HepG2 (cell line): ENCODE results near the gene OR1F1. TPM values are rescaled to one million over a fixed set of nuclear protein-coding genes. Genes with fewer than 3 reads are reported as not detected.

Source experiments
- BRF2 ChIP-seq: sonication (generic); formaldehyde crosslinking; IDR thresholded peaks from 2 replicates; pipeline ENCODE4 v1.8.1; 2022; ENCODE audit warnings: mild to moderate bottlenecking, missing genetic modification reagents
- CCAR2 ChIP-seq: fragments of 200-400 bp; formaldehyde crosslinking; optimal IDR thresholded peaks from 2 replicates; pipeline ENCODE3; 2018; ENCODE audit warnings: low read depth, mild to moderate bottlenecking, low read length, moderate library complexity
- CEBPG ChIP-seq: IDR thresholded peaks from 2 replicates; pipeline ENCODE4 v1.6.1; 2016
- FOXA1 ChIP-seq, 2 experiments: fragments of 450-650 bp in 1 of 2; sonication (generic) in 1 of 2; formaldehyde crosslinking in 1 of 2; IDR thresholded peaks; 2 replicates each; pipeline versions ENCODE4 v1.4.0 to v1.6.1; 2016 to 2020; ENCODE audit warnings: missing genetic modification reagents in 1 of 2
- FOXO1 ChIP-seq: sonication (generic); formaldehyde crosslinking; IDR thresholded peaks from 2 replicates; pipeline ENCODE4 v1.4.0; 2020; ENCODE audit warnings: missing genetic modification reagents
- HDAC2 ChIP-seq: sonication (generic); formaldehyde crosslinking; IDR thresholded peaks from 2 replicates; pipeline ENCODE4 v1.4.0; 2020; ENCODE audit warnings: missing genetic modification reagents
- HOXD1 ChIP-seq: sonication (generic); formaldehyde crosslinking; IDR thresholded peaks from 2 replicates; pipeline ENCODE4 v1.5.0; 2020; ENCODE audit warnings: missing genetic modification reagents
- KLF13 ChIP-seq: sonication (generic); formaldehyde crosslinking; IDR thresholded peaks from 2 replicates; pipeline ENCODE4 v1.4.0; 2020; ENCODE audit warnings: mild to moderate bottlenecking, missing genetic modification reagents
- MTF2 ChIP-seq: sonication (generic); formaldehyde crosslinking; IDR thresholded peaks from 2 replicates; pipeline ENCODE4 v1.5.0; 2020; ENCODE audit warnings: missing genetic modification reagents, borderline replicate concordance
- PBX3 ChIP-seq: sonication (generic); formaldehyde crosslinking; IDR thresholded peaks from 2 replicates; pipeline ENCODE4 v1.8.1; 2023; ENCODE audit warnings: missing genetic modification reagents, inconsistent platforms, borderline replicate concordance
- STAT6 ChIP-seq: sonication (generic); formaldehyde crosslinking; IDR thresholded peaks from 2 replicates; pipeline ENCODE4 v1.4.0; 2020; ENCODE audit warnings: missing genetic modification reagents, mild to moderate bottlenecking, borderline replicate concordance
- TRAFD1 ChIP-seq: sonication (generic); formaldehyde crosslinking; IDR thresholded peaks from 2 replicates; pipeline ENCODE4 v1.5.1; 2020; ENCODE audit warnings: missing genetic modification reagents, mild to moderate bottlenecking, borderline replicate concordance
- ZKSCAN1 ChIP-seq: fragments of 150-350 bp; IDR thresholded peaks from 2 replicates; pipeline ENCODE4 v1.6.1; 2014; ENCODE audit warnings: low read length
- ZNF205 ChIP-seq: IDR thresholded peaks from 2 replicates; pipeline ENCODE4 v1.6.1; 2018; ENCODE audit warnings: missing biosample characterization, missing genetic modification reagents
- ZNF558 ChIP-seq: sonication (generic); formaldehyde crosslinking; IDR thresholded peaks from 2 replicates; pipeline ENCODE4 v1.9.0; 2022; ENCODE audit warnings: mild to moderate bottlenecking, missing genetic modification reagents, borderline replicate concordance
- ZNF691 ChIP-seq: sonication (generic); formaldehyde crosslinking; IDR thresholded peaks from 2 replicates; pipeline ENCODE4 v1.4.0; 2020; ENCODE audit warnings: missing genetic modification reagents, low read depth, mild to moderate bottlenecking, borderline replicate concordance
- ZNF772 ChIP-seq: sonication (generic); formaldehyde crosslinking; IDR thresholded peaks from 2 replicates; pipeline ENCODE4 v1.5.0; 2020; ENCODE audit warnings: mild to moderate bottlenecking, missing genetic modification reagents
- polyA plus RNA-seq, 8 experiments: library from polyadenylated mRNA; depleted of rRNA in 3 of 8; stranded (reverse) in 7 of 8; unstranded in 1 of 8; fragments of >200 nt; fragmentation: Illumina TruSeq in 4 of 8; extraction: Trizol in 4 of 8; gene quantifications; 2 replicates each; pipeline versions ENCODE4 v1.2.1 to v1.2.3, GENCODE V29; 2011 to 2016; ENCODE audit warnings: low read depth in 4 of 8, missing spikeins in 1 of 8, mixed read lengths in 1 of 8; ENCODE audit not compliant: insufficient read depth in 1 of 8
- total RNA-seq, 5 experiments: library from RNA; depleted of rRNA; stranded (reverse); fragments of >200 nt; fragmentation: Illumina TruSeq; extraction: Trizol; gene quantifications; 2 replicates each; pipeline ENCODE4 v1.2.3, GENCODE V29; 2016; ENCODE audit warnings: low read depth in 1 of 5
- TF ChIP-seq, protein P1 (sequence below): conservative IDR thresholded peaks from 2 replicates; pipeline ENCODE4 v1.6.1; 2018; ENCODE audit warnings: missing genetic modification reagents

OR1F1 gene
- total and polyA plus RNA-seq, 2 of the 13 experiments (the other 11 are each of a cell fraction or from before 2014, with no cell fraction given), result 0.90 TPM; not detected in 1

- no peak for TF ChIP-seq PBX3
- TF ChIP-seq HOXD1 (CRISPR knock-in tag), result no peak
- TF ChIP-seq MTF2 (CRISPR knock-in tag), result peak; percentile 95; the same call in 1 of the 2 replicates
- peak; percentile 72; the same call in 1 of the 2 replicates for TF ChIP-seq FOXO1 (CRISPR knock-in tag)
- TF ChIP-seq, protein P1, sequence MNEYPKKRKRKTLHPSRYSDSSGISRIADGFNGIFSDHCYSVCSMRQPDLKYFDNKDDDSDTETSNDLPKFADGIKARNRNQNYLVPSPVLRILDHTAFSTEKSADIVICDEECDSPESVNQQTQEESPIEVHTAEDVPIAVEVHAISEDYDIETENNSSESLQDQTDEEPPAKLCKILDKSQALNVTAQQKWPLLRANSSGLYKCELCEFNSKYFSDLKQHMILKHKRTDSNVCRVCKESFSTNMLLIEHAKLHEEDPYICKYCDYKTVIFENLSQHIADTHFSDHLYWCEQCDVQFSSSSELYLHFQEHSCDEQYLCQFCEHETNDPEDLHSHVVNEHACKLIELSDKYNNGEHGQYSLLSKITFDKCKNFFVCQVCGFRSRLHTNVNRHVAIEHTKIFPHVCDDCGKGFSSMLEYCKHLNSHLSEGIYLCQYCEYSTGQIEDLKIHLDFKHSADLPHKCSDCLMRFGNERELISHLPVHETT (CRISPR knock-in tag), result 0 out of 2 replicates have a peak, but pooled peaks have one; percentile 19
- no peak for TF ChIP-seq CCAR2
- TF ChIP-seq HDAC2, result peak; percentile 61
- TF ChIP-seq ZNF558 (CRISPR knock-in tag), result 0 out of 2 replicates have a peak, but pooled peaks have one; percentile 67
- no peak for TF ChIP-seq FOXA1 (IDR thresholded peaks at IDR 0.05)
- TF ChIP-seq FOXA1 (CRISPR knock-in tag; IDR thresholded peaks at IDR 0.05), result 0 out of 2 replicates have a peak, but pooled peaks have one; percentile 25
- TF ChIP-seq TRAFD1 (CRISPR knock-in tag), result 0 out of 2 replicates have a peak, but pooled peaks have one; percentile 53
- TF ChIP-seq CEBPG (CRISPR knock-in tag), result peak; percentile 46; the same call in 1 of the 2 replicates
- no peak; the same call in 1 of the 2 replicates for TF ChIP-seq STAT6 (CRISPR knock-in tag)
- no peak for TF ChIP-seq KLF13 (CRISPR knock-in tag)
- peak; percentile 72; the same call in 1 of the 2 replicates for TF ChIP-seq ZNF205 (CRISPR knock-in tag)
- peak; percentile 66 for TF ChIP-seq ZKSCAN1
- peak; percentile 81 for TF ChIP-seq ZNF691 (CRISPR knock-in tag)
- TF ChIP-seq BRF2 (CRISPR knock-in tag), result 0 out of 2 replicates have a peak, but pooled peaks have one; percentile 8
- TF ChIP-seq ZNF772 (CRISPR knock-in tag), result no peak; the same call in 1 of the 2 replicates
Observed at GRCh38 chr16:3152277-3152990, 35.6 kb upstream of the OR1F1 start (continued).
